GM11168 (cell line): ENCODE results near the gene ALKBH2.

ENCODE experiments used
- in situ Hi-C: fragments of 300-500 bp; cut with MboI; formaldehyde crosslinking; loops from one replicate; pipeline ENCODE4 v1.12.0; 2022; ENCODE audit warnings: low sequenced_read_pairs; ENCODE audit not compliant: unreplicated experiment

The ALKBH2 gene

GRCh38 chr12:109093022-109093918 lies at the start of gene ALKBH2:
Gene ALKBH2, minus strand, starts transcription at chr12:109093472. Its CDS starts 686 bp downstream, at chr12:109092786.
- in situ Hi-C loops, result loop anchor here (10.0 to 25.0 kb wide), 3 partner anchors 138 to 448 kb away; partner anchors contain the start of gene SSH1

- in situ Hi-C loops, result no loop called here
Observed at GRCh38 chr12:109140560-109140959, 47.3 kb upstream of the ALKBH2 start.

- in situ Hi-C loops, result no loop called here
Observed at GRCh38 chr12:109139791-109140190, 46.5 kb upstream of the ALKBH2 start.

- in situ Hi-C loops, result no loop called here
Observed at GRCh38 chr12:109139360-109139759, 46.1 kb upstream of the ALKBH2 start.

- in situ Hi-C loops, result no loop called here
Observed at GRCh38 chr12:109137055-109137454, 43.8 kb upstream of the ALKBH2 start.

GRCh38 chr12:109134186-109134917 lies 41.1 kb upstream of the ALKBH2 start:
- in situ Hi-C loops, result no loop called here

- in situ Hi-C loops, result no loop called here
Observed at GRCh38 chr12:109131154-109132050, 38.1 kb upstream of the ALKBH2 start.

GRCh38 chr12:109130297-109131153 lies 37.3 kb upstream of the ALKBH2 start:
- in situ Hi-C loops, result no loop called here

- in situ Hi-C loops, result no loop called here
Observed at GRCh38 chr12:109127533-109128242, 34.4 kb upstream of the ALKBH2 start.

- in situ Hi-C loops, result no loop called here
Observed at GRCh38 chr12:109126784-109127183, 33.5 kb upstream of the ALKBH2 start.

GRCh38 chr12:109125791-109126190 lies 32.5 kb upstream of the ALKBH2 start:
- in situ Hi-C loops, result no loop called here

- in situ Hi-C loops, result no loop called here
Observed at GRCh38 chr12:109124878-109125648, 31.8 kb upstream of the ALKBH2 start.

- in situ Hi-C loops, result no loop called here
Observed at GRCh38 chr12:109121346-109121880, 28.1 kb upstream of the ALKBH2 start.

GRCh38 chr12:109120557-109120956 lies 27.3 kb upstream of the ALKBH2 start:
- in situ Hi-C loops, result no loop called here

- in situ Hi-C loops, result no loop called here
Observed at GRCh38 chr12:109120095-109120494, 26.8 kb upstream of the ALKBH2 start.

GRCh38 chr12:109116611-109116949 lies 23.3 kb upstream of the ALKBH2 start:
- in situ Hi-C loops, result loop anchor here (5.0 kb wide), 1 partner anchor 276 kb away; no protein-coding TSS in a partner anchor

- in situ Hi-C loops, result loop anchor here (5.0 kb wide), 1 partner anchor 276 kb away; no protein-coding TSS in a partner anchor
Observed at GRCh38 chr12:109115758-109116610, 22.7 kb upstream of the ALKBH2 start, which contains the start of gene ACACB. Gene ACACB, plus strand, starts transcription at chr12:109116587. Its CDS starts 22,819 bp downstream, at chr12:109139406.
